ENCODE results near the gene LSP1.
A peak's percentile ranks its signal among the peaks of the same experiment; 100 is the strongest.

Gene LSP1

DNA sequence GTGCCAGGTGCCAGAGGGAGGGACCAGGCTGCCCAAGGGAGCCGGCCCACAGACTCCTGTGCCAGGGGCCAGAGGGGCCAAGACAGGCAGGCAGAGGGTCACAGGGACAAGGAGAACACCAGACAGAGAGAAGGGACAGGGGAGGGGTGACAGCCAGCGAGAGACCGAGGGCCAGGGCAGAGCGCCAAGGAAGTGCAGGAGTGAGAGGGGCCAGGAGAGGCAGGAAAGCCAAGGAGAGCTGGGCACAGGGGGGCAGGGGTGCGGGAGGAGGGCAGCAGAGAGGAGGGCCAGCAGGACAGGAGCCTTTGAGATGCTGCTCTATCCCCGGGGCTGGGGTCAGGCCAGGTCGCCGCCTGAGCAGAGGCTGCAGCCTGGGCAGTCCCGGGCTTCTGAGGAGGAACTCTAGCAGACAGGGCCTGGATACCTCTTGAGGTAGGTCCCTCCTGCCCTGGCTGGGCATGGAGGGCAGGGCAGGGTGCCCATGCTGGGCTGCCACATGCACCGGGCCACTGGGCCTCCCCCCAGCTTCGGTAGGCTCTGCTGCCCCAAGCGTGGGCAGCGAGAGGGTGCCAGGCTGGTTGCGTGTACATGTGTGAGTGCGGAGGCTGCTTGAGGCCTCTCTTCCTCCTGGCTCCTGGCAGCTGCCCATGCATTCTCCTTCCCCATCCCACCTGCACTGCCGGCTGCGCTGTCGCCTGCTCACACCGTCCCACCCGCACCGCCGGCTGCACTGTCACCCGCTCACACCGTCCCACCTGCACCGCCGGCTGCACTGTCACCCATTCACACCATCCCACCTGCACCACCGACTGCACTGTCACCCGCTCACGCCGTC lies 12.2 kb downstream of the LSP1 start:
- H3K27ac ChIP-seq (ENCODE audit: low read depth, low read length): peak overlapping the region; percentile 84

DNA sequence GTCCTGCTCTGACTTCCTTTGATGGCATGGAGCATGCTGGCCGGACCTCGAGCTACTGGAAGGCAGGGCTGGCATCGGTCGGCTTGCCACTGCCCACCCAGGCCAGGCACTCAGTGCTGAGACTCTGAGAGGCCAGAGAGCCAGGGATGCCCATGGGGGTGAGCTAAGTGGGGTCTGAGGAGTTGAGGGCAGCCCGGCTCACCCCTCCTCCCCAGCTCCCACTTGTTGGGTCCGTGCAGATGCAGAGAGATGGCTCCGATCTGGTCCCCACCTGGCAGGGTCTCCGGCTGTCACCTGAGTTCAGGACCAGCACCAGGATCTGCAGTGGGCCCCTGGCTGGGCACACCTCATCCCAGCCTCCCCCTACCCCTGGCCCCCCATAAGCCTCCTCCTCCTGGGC lies 13.3 kb downstream of the LSP1 start:
- H3K9ac ChIP-seq (ENCODE audit: low read length in 5 of 5): no peak overlapping the region
- no peaks in the 10 kb centered on the region for H3K36me3 ChIP-seq (ENCODE audit: control insufficient read depth in 5 of 5, insufficient read depth in 5 of 5, low read length in 5 of 5)

More for the DNA sequence above, 12.2 kb downstream of the LSP1 start:
- Histone ChIP-seq H3K27me3 (ENCODE audit: control insufficient read depth in 5 of 5, insufficient read depth in 4 of 5, low read length in 5 of 5) (peaks cover 3 to 22% (median 17%) of the 10 kb centered on the region in 5 donors), H3K36me3 (ENCODE audit: control insufficient read depth in 5 of 5, insufficient read depth in 5 of 5, low read length in 5 of 5) (no peaks in the 10 kb centered on the region), H3K9me3 (ENCODE audit: control insufficient read depth in 5 of 5, low read length in 5 of 5) (peaks cover 0 to 2% (median 0%) of the 10 kb centered on the region in 5 donors), H3K4me3 (ENCODE audit: low read depth in 1 of 5, low read length in 5 of 5) (peak overlapping the region; percentile 42 to 63 (median 60)), H3K9ac (ENCODE audit: low read length in 5 of 5) (peak overlapping the region in 2 of 5 donors; percentile 56 to 72), H3K4me1 (ENCODE audit: control insufficient read depth in 5 of 5, insufficient read depth in 5 of 5, low read length in 5 of 5) (peaks cover 0 to 74% (median 45%) of the 10 kb centered on the region in 5 donors)

DNA sequence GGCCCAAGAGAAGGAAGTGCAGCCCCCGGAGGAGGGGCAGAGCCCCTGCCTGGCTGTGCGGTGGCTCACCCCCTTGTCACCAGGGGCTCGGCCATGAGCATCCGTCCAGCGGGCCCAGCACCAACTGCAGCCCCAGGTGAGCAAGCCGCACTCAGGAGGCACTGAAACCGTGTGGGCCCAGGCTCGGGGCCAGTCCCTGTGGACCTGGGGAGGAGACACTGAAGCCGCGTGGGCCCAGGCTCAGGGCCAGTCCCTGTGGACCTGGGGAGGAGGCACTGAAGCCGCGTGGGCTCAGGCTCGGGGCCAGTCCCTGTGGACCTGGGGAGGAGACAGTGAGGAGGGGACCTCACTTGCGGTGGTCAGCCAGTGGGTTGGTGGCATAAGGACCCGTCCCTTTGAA lies 13.9 kb downstream of the LSP1 start:
- Histone ChIP-seq H3K27me3 (ENCODE audit: control insufficient read depth in 5 of 5, insufficient read depth in 4 of 5, low read length in 5 of 5) (peaks cover 15 to 39% (median 33%) of the 10 kb centered on the region in 5 donors), H3K27ac (ENCODE audit: low read depth, low read length) (no peak overlapping the region), H3K9me3 (ENCODE audit: control insufficient read depth in 5 of 5, low read length in 5 of 5) (peaks cover 0 to 2% (median 0%) of the 10 kb centered on the region in 5 donors), H3K9ac (ENCODE audit: low read length in 5 of 5) (no peak overlapping the region), H3K4me1 (ENCODE audit: control insufficient read depth in 5 of 5, insufficient read depth in 5 of 5, low read length in 5 of 5) (peaks cover 0 to 88% (median 56%) of the 10 kb centered on the region in 5 donors), H3K36me3 (ENCODE audit: control insufficient read depth in 5 of 5, insufficient read depth in 5 of 5, low read length in 5 of 5) (no peaks in the 10 kb centered on the region), H3K4me3 (ENCODE audit: low read depth in 1 of 5, low read length in 5 of 5) (peak overlapping the region in 2 of 5 donors; percentile 6 to 60)

More for the DNA sequence above, 13.3 kb downstream of the LSP1 start:
- Histone ChIP-seq H3K27me3 (ENCODE audit: control insufficient read depth in 5 of 5, insufficient read depth in 4 of 5, low read length in 5 of 5) (peaks cover 12 to 34% (median 27%) of the 10 kb centered on the region in 5 donors), H3K4me3 (ENCODE audit: low read depth in 1 of 5, low read length in 5 of 5) (peak overlapping the region in 4 of 5 donors; percentile 13 to 63 (median 52)), H3K4me1 (ENCODE audit: control insufficient read depth in 5 of 5, insufficient read depth in 5 of 5, low read length in 5 of 5) (peaks cover 0 to 83% (median 55%) of the 10 kb centered on the region in 5 donors), H3K9me3 (ENCODE audit: control insufficient read depth in 5 of 5, low read length in 5 of 5) (peaks cover 0 to 2% (median 0%) of the 10 kb centered on the region in 5 donors), H3K27ac (ENCODE audit: low read depth, low read length) (no peak overlapping the region)

GRCh38 chr11:1867381-1867780 lies 14.5 kb downstream of the LSP1 start:
- Histone ChIP-seq H3K4me1 (ENCODE audit: control insufficient read depth in 5 of 5, insufficient read depth in 5 of 5, low read length in 5 of 5) (peaks cover 0 to 88% (median 56%) of the 10 kb centered on the region in 5 donors), H3K27me3 (ENCODE audit: control insufficient read depth in 5 of 5, insufficient read depth in 4 of 5, low read length in 5 of 5) (peaks cover 15 to 42% (median 39%) of the 10 kb centered on the region in 5 donors), H3K36me3 (ENCODE audit: control insufficient read depth in 5 of 5, insufficient read depth in 5 of 5, low read length in 5 of 5) (no peaks in the 10 kb centered on the region), H3K9ac (ENCODE audit: low read length in 5 of 5) (no peak overlapping the region), H3K4me3 (ENCODE audit: low read depth in 1 of 5, low read length in 5 of 5) (peak overlapping the region in 2 of 5 donors; percentile 16 to 17), H3K9me3 (ENCODE audit: control insufficient read depth in 5 of 5, low read length in 5 of 5) (no peaks in the 10 kb centered on the region), H3K27ac (ENCODE audit: low read depth, low read length) (no peak overlapping the region)

DNA sequence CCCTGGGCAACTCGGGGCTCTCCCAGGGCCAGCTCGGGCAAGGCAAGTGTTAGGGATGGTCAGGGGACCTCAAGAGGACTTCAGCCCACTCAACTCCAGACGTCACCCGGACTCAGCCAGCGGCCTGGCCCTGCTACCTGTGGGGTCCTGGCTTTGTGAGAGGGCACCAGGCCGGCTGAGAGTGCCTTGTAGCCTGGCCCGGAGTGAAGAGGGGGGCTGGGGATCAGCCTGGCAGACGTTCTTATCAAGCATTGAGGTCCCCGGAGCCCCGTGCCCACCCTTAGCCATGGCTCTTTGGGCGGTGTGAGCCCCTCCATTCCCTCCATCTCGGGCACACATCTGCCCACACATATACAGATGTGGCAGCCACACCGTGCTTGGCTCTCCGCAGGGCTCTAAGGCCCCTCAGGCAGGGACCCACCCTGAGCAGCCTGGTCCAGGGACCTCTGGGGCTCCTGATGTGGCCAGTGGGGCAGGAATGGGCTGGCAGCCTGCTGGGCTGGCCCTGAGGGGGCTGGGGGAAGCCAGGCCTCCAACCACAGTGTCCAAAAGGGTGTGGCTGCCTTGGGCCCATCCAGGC lies 15.3 kb downstream of the LSP1 start:
- Histone ChIP-seq H3K36me3 (ENCODE audit: control insufficient read depth in 5 of 5, insufficient read depth in 5 of 5, low read length in 5 of 5) (no peaks in the 10 kb centered on the region), H3K4me1 (ENCODE audit: control insufficient read depth in 5 of 5, insufficient read depth in 5 of 5, low read length in 5 of 5) (peaks cover 0 to 81% (median 50%) of the 10 kb centered on the region in 5 donors), H3K27ac (ENCODE audit: low read depth, low read length) (no peak overlapping the region), H3K9ac (ENCODE audit: low read length in 5 of 5) (peak overlapping the region in 3 of 5 donors; percentile 21 to 59 (median 27)), H3K27me3 (ENCODE audit: control insufficient read depth in 5 of 5, insufficient read depth in 4 of 5, low read length in 5 of 5) (peaks cover 15 to 44% (median 39%) of the 10 kb centered on the region in 5 donors), H3K9me3 (ENCODE audit: control insufficient read depth in 5 of 5, low read length in 5 of 5) (no peaks in the 10 kb centered on the region), H3K4me3 (ENCODE audit: low read depth in 1 of 5, low read length in 5 of 5) (peak overlapping the region in 4 of 5 donors; percentile 64 to 72 (median 68))

DNA sequence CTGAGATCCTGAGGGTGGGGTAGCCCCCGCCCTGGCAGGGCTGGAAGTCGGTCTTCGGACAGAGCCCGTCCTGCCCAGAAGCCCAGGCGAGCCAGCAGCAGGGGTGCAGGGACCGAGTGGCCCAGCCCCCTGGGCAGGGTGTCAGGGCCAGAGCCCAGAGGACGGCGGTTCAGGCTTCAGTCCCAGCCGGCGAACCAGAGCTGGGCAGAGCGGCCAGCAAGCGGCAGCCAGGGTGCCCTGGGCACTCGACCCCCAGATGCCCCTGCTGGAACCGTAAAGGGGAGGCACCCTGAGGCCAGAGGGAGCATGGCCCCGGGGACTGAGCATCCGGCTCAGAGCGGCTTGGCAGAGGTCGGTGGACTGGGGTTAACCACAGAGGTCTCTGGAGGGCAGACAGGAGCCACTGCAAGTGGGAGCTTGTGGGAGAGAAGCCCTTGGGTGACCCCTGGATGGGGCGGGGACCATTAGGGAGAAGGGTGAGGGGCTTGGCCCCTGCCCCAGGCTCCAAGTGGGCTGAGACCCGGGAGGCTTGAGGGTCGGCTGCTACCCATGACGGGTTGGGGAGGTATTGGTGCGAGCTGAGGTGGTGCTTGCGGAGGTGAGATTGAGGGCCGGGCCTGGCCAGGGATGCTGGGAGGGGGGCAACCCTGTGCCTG lies 15.9 kb downstream of the LSP1 start:
- peak overlapping the region; percentile 64 to 72 (median 70) for H3K4me3 ChIP-seq (ENCODE audit: low read depth in 1 of 5, low read length in 5 of 5)
- H3K9ac ChIP-seq (ENCODE audit: low read length in 5 of 5): peak overlapping the region in 3 of 5 donors; percentile 43 to 59 (median 51)
- no peaks in the 10 kb centered on the region for H3K9me3 ChIP-seq (ENCODE audit: control insufficient read depth in 5 of 5, low read length in 5 of 5)
- H3K4me1 ChIP-seq (ENCODE audit: control insufficient read depth in 5 of 5, insufficient read depth in 5 of 5, low read length in 5 of 5): peaks cover 0 to 74% (median 43%) of the 10 kb centered on the region in 5 donors
- H3K27me3 ChIP-seq (ENCODE audit: control insufficient read depth in 5 of 5, insufficient read depth in 4 of 5, low read length in 5 of 5): peaks cover 15 to 46% (median 39%) of the 10 kb centered on the region in 5 donors
- H3K27ac ChIP-seq (ENCODE audit: low read depth, low read length): peak overlapping the region; percentile 16
- H3K36me3 ChIP-seq (ENCODE audit: control insufficient read depth in 5 of 5, insufficient read depth in 5 of 5, low read length in 5 of 5): no peaks in the 10 kb centered on the region

DNA sequence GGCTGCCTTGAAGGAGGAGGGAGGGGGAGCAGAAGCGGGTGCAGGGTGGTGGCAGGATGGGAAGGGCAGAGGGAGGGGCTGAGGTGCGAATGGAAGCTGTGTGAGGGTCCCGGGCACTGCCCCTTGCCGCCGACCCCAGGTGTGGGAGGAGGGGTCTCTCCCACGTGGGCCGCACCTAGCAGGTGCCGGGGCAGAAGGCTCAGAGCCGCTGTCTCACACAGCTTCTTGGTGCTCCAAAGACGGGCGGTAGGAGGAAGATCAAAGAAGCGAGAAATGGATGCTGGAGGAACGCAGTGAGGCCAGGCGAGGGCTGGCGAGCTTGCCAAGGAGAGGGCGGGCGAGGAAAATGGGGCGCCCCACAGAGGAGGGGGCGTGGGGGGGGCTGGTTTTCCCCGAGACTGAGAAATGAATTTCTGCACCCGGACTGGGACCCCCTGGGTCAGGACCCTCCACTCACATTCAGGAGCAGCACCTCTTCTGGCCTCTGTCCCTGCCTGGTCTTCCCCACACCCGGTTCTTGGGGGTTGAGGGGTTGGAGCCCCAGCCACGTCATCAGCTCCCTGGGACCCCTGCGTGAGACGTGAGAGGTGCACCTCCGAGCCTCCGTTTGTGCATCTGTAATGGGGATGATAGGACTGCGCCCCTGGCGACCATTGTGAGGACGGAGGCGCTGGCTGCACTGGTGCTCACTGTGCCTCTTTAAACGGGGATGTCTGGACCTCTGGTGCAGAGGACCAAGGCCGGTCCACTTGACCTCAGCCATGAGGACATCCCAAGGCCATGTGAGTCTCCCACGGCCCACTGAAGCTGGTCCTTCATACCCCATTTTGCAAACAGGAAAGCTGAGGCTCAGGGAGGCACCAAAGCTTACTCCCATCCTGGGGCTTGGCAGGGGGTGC lies 16.8 kb downstream of the LSP1 start:
- H3K27ac ChIP-seq (ENCODE audit: low read depth, low read length): peak overlapping the region; percentile 10
- peak overlapping the region in 3 of 5 donors; percentile 43 to 59 (median 51) for H3K9ac ChIP-seq (ENCODE audit: low read length in 5 of 5)
- peaks cover 15 to 46% (median 39%) of the 10 kb centered on the region in 5 donors for H3K27me3 ChIP-seq (ENCODE audit: control insufficient read depth in 5 of 5, insufficient read depth in 4 of 5, low read length in 5 of 5)
- H3K9me3 ChIP-seq (ENCODE audit: control insufficient read depth in 5 of 5, low read length in 5 of 5): no peaks in the 10 kb centered on the region
- no peaks in the 10 kb centered on the region for H3K36me3 ChIP-seq (ENCODE audit: control insufficient read depth in 5 of 5, insufficient read depth in 5 of 5, low read length in 5 of 5)
- H3K4me3 ChIP-seq (ENCODE audit: low read depth in 1 of 5, low read length in 5 of 5): peak overlapping the region; percentile 64 to 72 (median 70)
- H3K4me1 ChIP-seq (ENCODE audit: control insufficient read depth in 5 of 5, insufficient read depth in 5 of 5, low read length in 5 of 5): peaks cover 0 to 65% (median 35%) of the 10 kb centered on the region in 5 donors

DNA sequence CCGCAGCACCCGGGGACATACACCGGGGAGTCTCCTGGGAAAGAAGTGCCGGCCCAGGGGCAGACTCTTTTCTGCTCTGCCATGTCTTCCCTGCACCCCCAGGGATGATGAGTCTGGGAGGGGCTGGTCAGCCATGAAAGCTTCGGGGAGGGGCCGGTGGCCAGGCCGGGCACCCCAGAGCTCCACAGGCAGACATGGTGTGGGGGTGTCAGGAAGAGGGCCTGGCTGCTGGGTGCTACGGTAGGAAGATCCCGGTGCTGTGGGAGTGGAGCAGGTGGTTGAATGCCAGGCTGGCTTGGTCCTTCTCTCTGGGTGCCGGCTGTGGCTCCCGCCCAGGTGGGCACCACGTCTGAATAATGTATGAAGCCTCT lies 17.4 kb downstream of the LSP1 start:
- Histone ChIP-seq H3K9me3 (ENCODE audit: control insufficient read depth in 5 of 5, low read length in 5 of 5) (no peaks in the 10 kb centered on the region), H3K9ac (ENCODE audit: low read length in 5 of 5) (peak overlapping the region in 3 of 5 donors; percentile 20 to 58 (median 43)), H3K27ac (ENCODE audit: low read depth, low read length) (no peak overlapping the region), H3K27me3 (ENCODE audit: control insufficient read depth in 5 of 5, insufficient read depth in 4 of 5, low read length in 5 of 5) (peaks cover 15 to 48% (median 39%) of the 10 kb centered on the region in 5 donors), H3K4me1 (ENCODE audit: control insufficient read depth in 5 of 5, insufficient read depth in 5 of 5, low read length in 5 of 5) (peaks cover 0 to 65% (median 35%) of the 10 kb centered on the region in 5 donors), H3K4me3 (ENCODE audit: low read depth in 1 of 5, low read length in 5 of 5) (peak overlapping the region; percentile 64 to 72 (median 70)), H3K36me3 (ENCODE audit: control insufficient read depth in 5 of 5, insufficient read depth in 5 of 5, low read length in 5 of 5) (no peaks in the 10 kb centered on the region)

Measured in subcutaneous abdominal adipose tissue (tissue), 5 donors.